DND-41 (cell line): ENCODE data around the gene SPTY2D1.

Experiments
- CTCF ChIP-seq: IDR thresholded peaks from 2 replicates; pipeline ENCODE4 v1.5.1; 2012; ENCODE audit warnings: borderline replicate concordance, low read length, moderate library complexity, mild to moderate bottlenecking; ENCODE audit not compliant: poor library complexity, severe bottlenecking; ENCODE audit errors: extremely low read depth
- EZH2 ChIP-seq: IDR thresholded peaks from 3 replicates; pipeline ENCODE4 v1.6.1; 2012; ENCODE audit warnings: borderline replicate concordance, low read depth, mild to moderate bottlenecking, moderate library complexity, low read length, inconsistent platforms; ENCODE audit not compliant: severe bottlenecking

- TF ChIP-seq CTCF: no peak
- TF ChIP-seq EZH2: no peak
These were observed 10.0 kb downstream of the SPTY2D1 start for GRCh38 chr11:18624161-18624560.
